ENCODE results near the gene RFNG. TPM values are rescaled to one million over a fixed set of nuclear protein-coding genes. Genes with fewer than 3 reads are reported as not detected.

The RFNG gene
- total and polyA plus RNA-seq, 3 donors from 2014 or later: 50.5 to 102 (median 73.3) TPM

DNA sequence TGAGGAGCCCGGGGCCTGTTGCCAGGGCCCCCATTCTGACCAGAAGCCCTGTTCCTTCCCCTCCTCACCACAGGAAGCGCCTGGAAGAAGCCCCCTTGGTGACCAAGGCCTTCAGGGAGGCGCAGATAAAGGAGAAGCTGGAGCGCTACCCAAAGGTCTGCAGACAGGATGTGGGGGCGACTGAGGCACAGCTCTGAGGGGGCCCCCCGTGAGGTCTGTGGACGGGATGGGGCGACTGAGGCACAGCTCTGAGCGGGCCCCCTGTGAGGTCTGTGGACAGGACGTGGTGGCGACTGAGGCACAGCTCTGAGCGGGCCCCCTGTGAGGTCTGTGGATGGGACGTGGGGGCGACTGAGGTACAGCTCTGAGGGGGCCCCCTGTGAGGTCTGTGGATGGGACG lies 42.2 kb downstream of the RFNG start:
- H3K27ac ChIP-seq: no peak overlapping the region
- H3K4me3 ChIP-seq: no peak overlapping the region
- TF ChIP-seq, protein P1, sequence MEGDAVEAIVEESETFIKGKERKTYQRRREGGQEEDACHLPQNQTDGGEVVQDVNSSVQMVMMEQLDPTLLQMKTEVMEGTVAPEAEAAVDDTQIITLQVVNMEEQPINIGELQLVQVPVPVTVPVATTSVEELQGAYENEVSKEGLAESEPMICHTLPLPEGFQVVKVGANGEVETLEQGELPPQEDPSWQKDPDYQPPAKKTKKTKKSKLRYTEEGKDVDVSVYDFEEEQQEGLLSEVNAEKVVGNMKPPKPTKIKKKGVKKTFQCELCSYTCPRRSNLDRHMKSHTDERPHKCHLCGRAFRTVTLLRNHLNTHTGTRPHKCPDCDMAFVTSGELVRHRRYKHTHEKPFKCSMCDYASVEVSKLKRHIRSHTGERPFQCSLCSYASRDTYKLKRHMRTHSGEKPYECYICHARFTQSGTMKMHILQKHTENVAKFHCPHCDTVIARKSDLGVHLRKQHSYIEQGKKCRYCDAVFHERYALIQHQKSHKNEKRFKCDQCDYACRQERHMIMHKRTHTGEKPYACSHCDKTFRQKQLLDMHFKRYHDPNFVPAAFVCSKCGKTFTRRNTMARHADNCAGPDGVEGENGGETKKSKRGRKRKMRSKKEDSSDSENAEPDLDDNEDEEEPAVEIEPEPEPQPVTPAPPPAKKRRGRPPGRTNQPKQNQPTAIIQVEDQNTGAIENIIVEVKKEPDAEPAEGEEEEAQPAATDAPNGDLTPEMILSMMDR (IDR thresholded peaks at IDR 0.05): no peak
- no peak for TF ChIP-seq POLR2A (IDR thresholded peaks at IDR 0.05)
- H3K4me1 ChIP-seq: peaks cover 6% of the 10 kb centered on the region
- intact Hi-C loops (cut with DNase I; ENCODE audit: low total_unique reads): no loop called here
- 83 to 92% methylated on average over 2 to 14 of the region's 15 CpGs for WGBS, 2 donors
- no peaks in the 10 kb centered on the region for H3K27me3 ChIP-seq
- DNase-seq: no peak
- no peaks in the 10 kb centered on the region for H3K36me3 ChIP-seq (ENCODE audit: low read depth, missing control alignments)
- no peaks in the 10 kb centered on the region for H3K9me3 ChIP-seq

DNA sequence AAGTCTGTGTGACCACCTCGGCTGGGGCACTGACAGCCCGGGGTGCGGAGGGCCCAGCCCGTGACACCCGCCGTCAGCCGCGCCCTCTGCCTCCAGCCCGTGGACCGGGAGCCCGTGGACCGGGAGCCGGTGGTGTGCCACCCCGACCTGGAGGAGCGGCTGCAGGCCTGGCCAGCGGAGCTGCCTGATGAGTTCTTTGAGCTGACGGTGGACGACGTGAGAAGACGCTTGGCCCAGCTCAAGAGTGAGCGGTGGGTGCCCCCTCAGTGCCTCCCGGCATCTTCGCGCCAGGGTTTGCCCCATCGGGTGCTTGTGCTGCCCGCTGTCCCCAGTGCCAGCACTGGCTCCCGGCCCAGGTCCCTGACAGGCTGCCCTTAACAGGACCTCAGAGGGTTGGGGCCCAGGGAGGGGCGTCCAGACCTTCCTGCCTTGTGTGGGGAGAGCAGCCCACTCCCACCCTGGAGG lies 42.6 kb downstream of the RFNG start:
- no peaks in the 10 kb centered on the region for H3K27me3 ChIP-seq
- H3K27ac ChIP-seq: no peak overlapping the region
- no peak for DNase-seq
- H3K4me3 ChIP-seq: no peak overlapping the region
- H3K9me3 ChIP-seq: no peaks in the 10 kb centered on the region
- intact Hi-C loops (cut with DNase I; ENCODE audit: low total_unique reads): no loop called here
- 95% methylated on average over 19 of the region's 28 CpGs; no CpG with 5 or more reads in 1 of the 2 donors for WGBS, 2 donors
- peaks cover 6% of the 10 kb centered on the region for H3K4me1 ChIP-seq
- no peaks in the 10 kb centered on the region for H3K36me3 ChIP-seq (ENCODE audit: low read depth, missing control alignments)
- TF ChIP-seq, protein P1 (IDR thresholded peaks at IDR 0.05): no peak
- TF ChIP-seq POLR2A (IDR thresholded peaks at IDR 0.05): no peak

DNA sequence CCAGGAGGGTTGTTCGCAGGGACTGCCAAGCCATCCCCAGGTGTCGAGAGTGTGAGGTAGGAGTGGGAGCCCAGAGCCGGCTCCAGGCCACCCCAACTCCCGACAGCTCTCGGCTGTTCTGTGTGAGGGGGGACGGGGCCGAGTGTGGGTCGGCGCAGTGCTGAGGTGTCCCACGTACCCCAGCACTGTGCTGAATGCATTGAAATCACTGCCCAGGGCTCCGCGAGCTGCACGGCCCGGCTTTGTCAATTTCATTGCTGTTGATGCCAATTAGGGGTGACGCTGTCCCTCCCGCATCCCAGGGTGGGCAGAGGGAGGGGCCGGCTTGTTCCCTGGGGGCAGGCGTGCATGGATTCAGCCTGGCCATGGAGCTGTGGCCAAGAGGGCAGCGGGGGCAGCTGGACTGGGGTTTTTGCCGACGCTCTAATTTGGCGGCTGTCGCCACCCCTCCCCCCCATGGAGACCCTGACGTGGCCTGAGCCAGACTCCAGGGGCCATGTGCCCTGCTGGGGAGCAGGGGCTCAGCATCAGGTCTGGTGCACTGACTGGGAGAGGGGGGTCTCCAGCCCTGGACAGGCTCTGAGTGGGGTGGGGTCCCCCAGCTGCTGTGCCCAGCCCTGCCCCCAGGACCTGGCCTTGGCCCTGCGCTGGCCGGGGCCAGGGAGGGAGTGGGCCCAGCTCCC lies 43.2 kb downstream of the RFNG start:
- no peaks in the 10 kb centered on the region for H3K9me3 ChIP-seq
- no peaks in the 10 kb centered on the region for H3K27me3 ChIP-seq
- no peak overlapping the region for H3K27ac ChIP-seq
- no peak overlapping the region for H3K4me3 ChIP-seq
- DNase-seq: no peak
- no peak for TF ChIP-seq POLR2A (IDR thresholded peaks at IDR 0.05)
- TF ChIP-seq, protein P1 (IDR thresholded peaks at IDR 0.05): no peak
- no peaks in the 10 kb centered on the region for H3K36me3 ChIP-seq (ENCODE audit: low read depth, missing control alignments)
- intact Hi-C loops (cut with DNase I; ENCODE audit: low total_unique reads): no loop called here
- WGBS, 2 donors: 91 to 93% methylated on average over 16 to 21 of the region's 26 CpGs
- peaks cover 5% of the 10 kb centered on the region for H3K4me1 ChIP-seq

DNA sequence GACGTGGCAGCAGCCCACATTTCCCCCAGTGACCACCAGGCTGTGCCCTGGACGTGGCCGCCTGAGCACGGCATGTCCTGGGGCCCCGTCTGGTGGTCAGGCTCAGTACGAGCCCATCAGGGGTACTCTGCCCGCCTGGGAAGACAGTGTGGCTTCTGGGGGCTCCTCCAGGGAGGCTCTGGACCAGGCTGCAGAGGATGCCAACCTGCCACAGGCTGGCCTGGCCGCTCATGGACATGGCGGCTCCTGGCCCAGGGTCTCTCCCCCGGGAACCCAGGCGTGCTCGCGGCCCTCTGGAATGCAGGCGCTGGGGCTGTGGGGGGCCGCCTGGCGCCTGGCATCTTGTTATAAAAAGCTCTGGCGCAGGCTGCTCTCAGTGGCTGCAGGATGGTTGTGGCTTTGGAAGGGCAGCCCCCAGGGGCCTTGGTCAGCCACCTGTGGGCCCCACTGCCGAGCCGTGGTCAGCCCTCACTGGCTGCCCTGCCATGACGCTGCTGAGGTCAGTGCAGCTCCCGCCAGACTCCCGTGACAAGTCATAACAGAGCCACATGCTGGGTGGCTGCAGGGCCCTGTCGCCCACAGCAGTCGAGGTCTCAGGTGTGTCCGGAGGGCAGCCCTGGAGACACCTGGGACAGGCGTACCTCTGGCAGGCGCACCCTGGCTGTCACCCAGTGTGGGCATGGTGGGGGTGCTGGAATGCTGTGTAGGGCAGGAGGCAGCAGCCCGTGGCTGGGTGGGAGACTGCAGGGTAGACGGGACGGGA lies 43.9 kb downstream of the RFNG start:
- Histone ChIP-seq H3K4me3 (no peak overlapping the region), H3K27me3 (no peaks in the 10 kb centered on the region), H3K36me3 (ENCODE audit: low read depth, missing control alignments) (no peaks in the 10 kb centered on the region), H3K9me3 (no peaks in the 10 kb centered on the region), H3K4me1 (no peaks in the 10 kb centered on the region), H3K27ac (no peak overlapping the region)
- no peak for TF ChIP-seq POLR2A (IDR thresholded peaks at IDR 0.05)
- TF ChIP-seq, protein P1 (IDR thresholded peaks at IDR 0.05): no peak
- intact Hi-C loops (cut with DNase I; ENCODE audit: low total_unique reads): no loop called here
- no peak for DNase-seq
- 91 to 94% methylated on average over 3 to 30 of the region's 30 CpGs for WGBS, 2 donors

Measured in testis (tissue), 3 donors.